Gastrocnemius medialis (tissue), 4 donors: ENCODE results near the gene CPEB3. TPM values are rescaled to one million over a fixed set of nuclear protein-coding genes. Genes with fewer than 3 reads are reported as not detected.

Experiments used
- ATAC-seq, 2 donors: fragments of 150-250 bp; one replicate each; pipeline ENCODE4 v1.9.1; 2016
- DNase-seq, 2 donors: peaks; one replicate each; pipeline ENCODE4 v3.0.0-alpha.2; 2019
- H3K27ac ChIP-seq, 4 donors: fragments of 200-600 bp; sonication (generic); 1 replicate in 1 of 4; 2 replicates in 3 of 4; pipeline ENCODE4 v1.5.1; 2016 to 2018; ENCODE audit warnings: mild to moderate bottlenecking in 2 of 4, moderate library complexity in 1 of 4
- H3K27me3 ChIP-seq, 3 donors: fragments of 200-600 bp; sonication (generic) in 2 of 3; 1 replicate in 1 of 3; 2 replicates in 2 of 3; pipeline versions ENCODE4 v1.5.1 to v1.6.0; 2016 to 2019; ENCODE audit warnings: mild to moderate bottlenecking in 1 of 3, moderate library complexity in 1 of 3
- H3K36me3 ChIP-seq, 2 donors: fragments of 200-600 bp; sonication (generic) in 1 of 2; one replicate each; pipeline ENCODE4 v1.5.1; 2017 to 2018
- H3K4me1 ChIP-seq, 2 donors: fragments of 200-600 bp; sonication (generic) in 1 of 2; one replicate each; pipeline ENCODE4 v1.5.1; 2016 to 2017; ENCODE audit warnings: mild to moderate bottlenecking in 2 of 2
- H3K4me3 ChIP-seq, 4 donors: fragments of 200-600 bp; sonication (generic) in 3 of 4; 1 replicate in 1 of 4; 2 replicates in 3 of 4; pipeline ENCODE4 v1.5.1; 2016 to 2019; ENCODE audit warnings: mild to moderate bottlenecking in 2 of 4
- H3K9me3 ChIP-seq, 3 donors: fragments of 200-600 bp; sonication (generic) in 2 of 3; 1 replicate in 1 of 3; 2 replicates in 2 of 3; pipeline ENCODE4 v1.5.1; 2016 to 2019
- POLR2A ChIP-seq, 2 donors: fragments of 450-650 bp; IDR thresholded peaks; one replicate each; pipeline ENCODE4 v1.6.1; 2017; ENCODE audit warnings: antibody characterized with exemption in 2 of 2, mild to moderate bottlenecking in 2 of 2, moderate library complexity in 2 of 2
- in situ Hi-C, 4 donors: fragments of 200-750 bp; cut with MboI; loops; one replicate each; pipeline versions ENCODE4 v1.15.0 to v1.8.0; 2017; ENCODE audit warnings: low sequenced_read_pairs in 4 of 4
- intact Hi-C: fragments of 100-400 bp; cut with DNase I; formaldehyde crosslinking; loops from one replicate; pipeline ENCODE4 v1.15.1; 2023; ENCODE audit warnings: low total_unique reads
- total RNA-seq, 4 donors: library from RNA; depleted of rRNA; stranded (reverse); fragments of >200 nt; gene quantifications; one replicate each; pipeline versions ENCODE4 v1.1.0 to v1.2.3, GENCODE V29; 2016
- TF ChIP-seq, protein P1 (sequence below), 5 experiments: fragments of 450-650 bp in 3 of 5; fragments of 200-600 bp in 2 of 5; sonication (generic) in 2 of 5; IDR thresholded peaks in 4 of 5; conservative IDR thresholded peaks in 1 of 5; 1 replicate in 4 of 5; 2 replicates in 1 of 5; pipeline ENCODE4 v1.5.1; 2016 to 2019; ENCODE audit warnings: antibody characterized with exemption in 5 of 5, mild to moderate bottlenecking in 3 of 5, moderate library complexity in 3 of 5

The CPEB3 gene
- total RNA-seq, 4 donors from 2014 or later = 14.5 to 22.5 (median 18.0) TPM

DNA sequence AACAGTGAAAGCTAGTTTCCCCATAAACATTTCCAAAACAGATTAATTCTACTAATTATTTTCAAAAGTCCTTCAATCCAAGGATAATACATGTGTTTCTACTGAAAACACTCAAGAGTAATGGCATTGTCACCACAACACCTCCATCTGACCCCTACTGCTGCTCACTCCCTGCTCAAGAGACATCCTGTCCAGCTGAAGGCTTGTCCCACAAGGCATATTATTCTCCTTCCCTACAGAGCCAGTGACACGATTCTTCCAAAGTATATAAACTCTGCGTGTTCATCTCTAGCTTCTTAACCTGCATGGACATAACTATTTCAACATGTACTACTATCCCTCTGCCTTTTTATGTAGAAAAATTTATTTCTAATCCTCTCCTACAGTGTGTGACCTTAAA, 182.1 kb downstream of the CPEB3 start:
- in situ Hi-C loops (no loop called here), intact Hi-C loops (no loop called here)
- TF ChIP-seq, protein P1, sequence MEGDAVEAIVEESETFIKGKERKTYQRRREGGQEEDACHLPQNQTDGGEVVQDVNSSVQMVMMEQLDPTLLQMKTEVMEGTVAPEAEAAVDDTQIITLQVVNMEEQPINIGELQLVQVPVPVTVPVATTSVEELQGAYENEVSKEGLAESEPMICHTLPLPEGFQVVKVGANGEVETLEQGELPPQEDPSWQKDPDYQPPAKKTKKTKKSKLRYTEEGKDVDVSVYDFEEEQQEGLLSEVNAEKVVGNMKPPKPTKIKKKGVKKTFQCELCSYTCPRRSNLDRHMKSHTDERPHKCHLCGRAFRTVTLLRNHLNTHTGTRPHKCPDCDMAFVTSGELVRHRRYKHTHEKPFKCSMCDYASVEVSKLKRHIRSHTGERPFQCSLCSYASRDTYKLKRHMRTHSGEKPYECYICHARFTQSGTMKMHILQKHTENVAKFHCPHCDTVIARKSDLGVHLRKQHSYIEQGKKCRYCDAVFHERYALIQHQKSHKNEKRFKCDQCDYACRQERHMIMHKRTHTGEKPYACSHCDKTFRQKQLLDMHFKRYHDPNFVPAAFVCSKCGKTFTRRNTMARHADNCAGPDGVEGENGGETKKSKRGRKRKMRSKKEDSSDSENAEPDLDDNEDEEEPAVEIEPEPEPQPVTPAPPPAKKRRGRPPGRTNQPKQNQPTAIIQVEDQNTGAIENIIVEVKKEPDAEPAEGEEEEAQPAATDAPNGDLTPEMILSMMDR (IDR thresholded peaks at IDR 0.05 in 4 of 5, conservative IDR thresholded peaks at IDR 0.05 in 1 of 5) = no peak
- TF ChIP-seq POLR2A (IDR thresholded peaks at IDR 0.05) = no peak
- Histone ChIP-seq H3K4me3 (no peak overlapping the region), H3K27me3 (no peaks in the 10 kb centered on the region), H3K27ac (peak overlapping the region in 2 of 4 donors; percentile 51 to 66), H3K4me1 (peaks cover 54 to 55% of the 10 kb centered on the region in 2 donors), H3K9me3 (no peaks in the 10 kb centered on the region), H3K36me3 (no peaks in the 10 kb centered on the region)
- ATAC-seq (peak in 1 of 2 donors; percentile 51), DNase-seq (no peak)

DNA sequence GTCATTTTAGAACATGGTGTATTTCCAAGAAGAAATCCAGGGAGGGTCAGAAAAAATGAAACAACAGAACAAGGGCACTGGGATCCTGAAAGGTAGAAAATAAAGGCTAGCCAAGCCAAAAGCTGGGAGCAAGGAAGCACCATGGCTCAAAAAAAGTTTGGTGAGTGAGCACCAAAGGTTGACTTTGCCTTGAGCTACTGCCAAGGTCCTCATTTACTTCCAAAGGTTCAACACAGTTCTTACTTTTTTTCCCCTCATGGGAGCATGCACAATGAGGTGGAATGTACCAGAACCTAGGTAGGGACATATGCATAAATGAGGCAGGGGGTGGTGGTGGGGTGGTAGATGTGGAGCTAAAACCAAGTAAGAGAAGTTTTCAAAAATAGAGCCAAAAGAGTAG, 182.8 kb downstream of the CPEB3 start:
- Histone ChIP-seq H3K4me1 (peaks cover 57% of the 10 kb centered on the region in 2 donors), H3K9me3 (no peaks in the 10 kb centered on the region), H3K27ac (peak overlapping the region in 1 of 4 donors; percentile 24), H3K4me3 (no peak overlapping the region), H3K27me3 (no peaks in the 10 kb centered on the region), H3K36me3 (no peaks in the 10 kb centered on the region)
- ATAC-seq (no peak), DNase-seq (no peak)
- in situ Hi-C loops (no loop called here), intact Hi-C loops (no loop called here)
- TF ChIP-seq POLR2A (IDR thresholded peaks at IDR 0.05) = no peak
- TF ChIP-seq, protein P1 (IDR thresholded peaks at IDR 0.05 in 4 of 5, conservative IDR thresholded peaks at IDR 0.05 in 1 of 5) = no peak

GRCh38 chr10:92103376-92104090, 187.3 kb downstream of the CPEB3 start:
- Histone ChIP-seq H3K27me3 (no peaks in the 10 kb centered on the region), H3K27ac (peak overlapping the region in 3 of 4 donors; percentile 74 to 83 (median 80)), H3K4me1 (peaks cover 43 to 49% of the 10 kb centered on the region in 2 donors), H3K36me3 (no peaks in the 10 kb centered on the region), H3K9me3 (no peaks in the 10 kb centered on the region), H3K4me3 (no peak overlapping the region)
- no peak for ATAC-seq
- DNase-seq = no peak
- TF ChIP-seq, protein P1 (IDR thresholded peaks at IDR 0.05 in 4 of 5, conservative IDR thresholded peaks at IDR 0.05 in 1 of 5) = no peak
- TF ChIP-seq POLR2A (IDR thresholded peaks at IDR 0.05) = no peak
- intact Hi-C loops = loop anchor here (5.0 kb wide), 2 partner anchors 139 to 189 kb away; partner anchors contain the start of genes CPEB3 and MARCHF5
- in situ Hi-C loops = no loop called here

DNA sequence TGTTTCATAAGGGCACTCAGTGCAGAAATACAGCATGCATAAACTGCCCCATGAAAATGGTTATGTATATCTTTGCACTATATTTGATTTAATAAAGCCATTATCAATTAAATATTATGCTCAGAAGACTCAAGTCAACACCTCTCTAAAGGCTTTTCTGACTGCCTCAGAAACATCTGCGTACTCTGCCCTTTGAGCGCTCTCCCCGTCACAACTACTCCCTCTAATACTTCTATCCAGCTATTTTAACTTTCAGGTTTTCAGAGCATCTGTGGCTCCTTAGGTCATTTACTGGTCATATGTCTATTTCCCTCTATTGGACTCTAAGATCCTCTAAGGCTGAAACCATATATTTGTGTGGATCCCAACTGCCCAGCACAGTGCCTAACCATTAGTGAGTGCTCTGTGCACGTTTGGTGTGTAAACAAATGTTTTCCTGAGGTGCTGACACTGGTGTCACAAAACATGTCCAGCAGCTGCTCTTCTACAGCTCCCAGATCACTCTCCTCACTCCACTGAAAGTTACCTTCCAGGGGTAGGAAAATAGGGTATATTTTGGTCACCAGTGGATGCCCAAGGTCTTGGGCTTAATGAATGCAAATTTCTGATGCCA, 188.2 kb downstream of the CPEB3 start:
- Histone ChIP-seq H3K27me3 (no peaks in the 10 kb centered on the region), H3K4me3 (no peak overlapping the region), H3K4me1 (peaks cover 35 to 41% of the 10 kb centered on the region in 2 donors), H3K9me3 (no peaks in the 10 kb centered on the region), H3K36me3 (no peaks in the 10 kb centered on the region), H3K27ac (peak overlapping the region; percentile 73 to 83 (median 77))
- no peak for TF ChIP-seq POLR2A (IDR thresholded peaks at IDR 0.05)
- TF ChIP-seq, protein P1 (IDR thresholded peaks at IDR 0.05 in 4 of 5, conservative IDR thresholded peaks at IDR 0.05 in 1 of 5) = no peak
- intact Hi-C loops = loop anchor here (5.0 kb wide), 2 partner anchors 140 to 190 kb away; partner anchors contain the start of genes CPEB3 and MARCHF5
- in situ Hi-C loops = no loop called here
- DNase-seq (no peak), ATAC-seq (no peak)
